K562 (cell line): ENCODE data around the gene PAN3. TPM values are rescaled to one million over a fixed set of nuclear protein-coding genes. Genes with fewer than 3 reads are reported as not detected.

Source experiments
- ATAC-seq: fragments of 200-7000 bp; cut with Tn5 transposase; 3 replicates; pipeline ENCODE4 v1.9.1; 2020; ENCODE audit warnings: moderate library complexity
- BruUV-seq: library from RNA; stranded (reverse); fragments of 400-500 nt; replicated peaks from 2 replicates; lab custom pipeline; 2021; lab: Mats Ljungman, UMichigan
- CTCF ChIA-PET: fragments of 300-600 bp; formaldehyde crosslinking; extraction: SDS; loops from one replicate; lab custom pipeline; 2021; ENCODE audit warnings: low intra/inter-chr PET ratio; lab: Yijun Ruan, JAX
- POLR2A ChIA-PET: fragments of 300-600, 350-650 bp; sonication (Branson Sonifier 250); formaldehyde crosslinking; extraction: SDS; loops from one replicate; lab custom pipeline; 2021; ENCODE audit warnings: antibody characterized with exemption, inconsistent platforms; lab: Yijun Ruan, JAX
- DNase-seq, 4 experiments: peaks; one replicate each; pipeline versions ENCODE4 v3.0.0 to v3.0.0-alpha.2; 2011 to 2018; ENCODE audit warnings: low spot score in 3 of 4, mixed read lengths in 3 of 4; ENCODE audit errors: extremely low read depth in 1 of 4
- FAIRE-seq: peaks from 2 replicates; lab custom pipeline; 2011; peaks lifted over from hg19 to GRCh38; lab: Jason Lieb, UNC
- H2AFZ ChIP-seq: 2 replicates; pipeline ENCODE4 v1.6.0; 2011; ENCODE audit warnings: low read depth, low read length, control low read depth, inconsistent platforms
- H3K27ac ChIP-seq: fragments of 200-600 bp; 3 replicates; pipeline ENCODE4 v1.8.0; 2011; ENCODE audit warnings: low read depth, mild to moderate bottlenecking, control low read depth, inconsistent platforms, low read length, moderate library complexity, mixed read lengths; ENCODE audit errors: extremely low read depth
- H3K27me3 ChIP-seq, 2 experiments: fragments of 300-600 bp in 1 of 2; 2 replicates in 1 of 2; 3 replicates in 1 of 2; pipeline versions ENCODE4 v1.6.0 to v1.8.0; 2011; ENCODE audit warnings: inconsistent platforms in 2 of 2, low read length in 2 of 2, mild to moderate bottlenecking in 1 of 2, mixed read lengths in 1 of 2, moderate library complexity in 1 of 2; ENCODE audit not compliant: control insufficient read depth in 2 of 2, insufficient read depth in 2 of 2
- H3K36me3 ChIP-seq: fragments of 300-600 bp; 3 replicates; pipeline ENCODE4 v1.8.0; 2011; ENCODE audit warnings: mild to moderate bottlenecking, low read length, inconsistent platforms; ENCODE audit not compliant: control insufficient read depth, insufficient read depth
- H3K4me1 ChIP-seq, 2 experiments: fragments of 200-600 bp in 1 of 2; replicated peaks in 1 of 2; 2 replicates in 1 of 2; 3 replicates in 1 of 2; pipeline versions ENCODE4 v1.5.1 to v1.8.0; 2011; ENCODE audit warnings: inconsistent platforms in 2 of 2, low read length in 2 of 2, mild to moderate bottlenecking in 1 of 2, mixed read lengths in 1 of 2, moderate library complexity in 1 of 2; ENCODE audit not compliant: control insufficient read depth in 2 of 2, insufficient read depth in 2 of 2
- H3K4me2 ChIP-seq: 2 replicates; pipeline ENCODE4 v1.6.1; 2011; ENCODE audit warnings: low read length, control low read depth, inconsistent platforms, mixed read lengths; ENCODE audit not compliant: insufficient read depth
- H3K4me3 ChIP-seq: fragments of 200-600 bp; sonication (generic), shearing (Covaris generic); 2 replicates; pipeline ENCODE4 v1.5.1; 2016; ENCODE audit warnings: control low read depth, inconsistent platforms
- H3K79me2 ChIP-seq: fragments of 200-600 bp; 3 replicates; pipeline ENCODE4 v1.8.0; 2011; ENCODE audit warnings: low read length, inconsistent platforms; ENCODE audit not compliant: control insufficient read depth, insufficient read depth
- H3K9ac ChIP-seq, 2 experiments: 2 replicates each; pipeline versions ENCODE4 v1.6.0 to v1.6.1; 2011; ENCODE audit warnings: low read depth in 2 of 2, low read length in 2 of 2, control low read depth in 1 of 2, inconsistent platforms in 1 of 2, mild to moderate bottlenecking in 1 of 2, mixed read lengths in 1 of 2; ENCODE audit not compliant: insufficient read depth in 1 of 2
- H3K9me1 ChIP-seq: one replicate; pipeline ENCODE4 v1.6.0; 2011; ENCODE audit warnings: inconsistent platforms, mild to moderate bottlenecking, low read length, moderate library complexity; ENCODE audit not compliant: control insufficient read depth, insufficient read depth
- H3K9me3 ChIP-seq: replicated peaks from 2 replicates; pipeline ENCODE4 v1.5.1; 2011; ENCODE audit warnings: low read depth, low read length, inconsistent platforms; ENCODE audit not compliant: control insufficient read depth, insufficient read depth
- H4K20me1 ChIP-seq: replicated peaks from 2 replicates; pipeline ENCODE4 v1.6.1; 2011; ENCODE audit warnings: low read length, inconsistent platforms, mixed read lengths; ENCODE audit not compliant: control insufficient read depth, insufficient read depth
- CCNT2 ChIP-seq: IDR thresholded peaks from 2 replicates; pipeline ENCODE4 v1.6.1; 2011; ENCODE audit warnings: borderline replicate concordance, low read depth, mild to moderate bottlenecking, moderate library complexity, mixed read lengths, low read length; ENCODE audit not compliant: insufficient read length; ENCODE audit errors: extremely low read depth
- ZBTB33 ChIP-seq: sonication (generic); formaldehyde crosslinking; IDR thresholded peaks from 2 replicates; pipeline ENCODE4 v1.8.1; 2023; ENCODE audit warnings: mild to moderate bottlenecking, missing genetic modification reagents
- ZFPM2 ChIP-seq: fragments of 250-450 bp; sonication (Bioruptor Pico); IDR thresholded peaks from 2 replicates; pipeline ENCODE4 v1.5.1; 2022; ENCODE audit warnings: mild to moderate bottlenecking
- WGBS: fragments of 100-300 bp; shearing (Covaris generic); methylation state at CpG from one replicate; pipeline ENCODE4 v1.1.6; 2016; ENCODE audit warnings: low coverage, mixed read lengths; ENCODE audit not compliant: insufficient coverage; ENCODE audit errors: missing lambda C conversion rate; 5-methylcytosine and 5-hydroxymethylcytosine counted together
- in situ Hi-C: fragments of 300-500 bp; cut with MboI; formaldehyde crosslinking; loops from 4 replicates; pipeline ENCODE4 v1.15.0; 2018; ENCODE audit warnings: inconsistent platforms, mixed read lengths
- intact Hi-C: fragments of 100-400 bp; cut with micrococcal nuclease; formaldehyde crosslinking; loops from 2 replicates; pipeline ENCODE4 v1.14.2; 2022
- polyA plus RNA-seq, 8 experiments: library from polyadenylated mRNA; depleted of rRNA in 4 of 8; stranded (reverse) in 5 of 8; unstranded in 3 of 8; fragments of >200 nt; fragmentation: Nextera tagmentation in 2 of 8; fragmentation: Illumina TruSeq in 1 of 8; extraction: Ambion mirVana in 2 of 8; extraction: Trizol in 1 of 8; gene quantifications; 2 replicates each; pipeline versions ENCODE4 v1.2.1 to v1.2.3, GENCODE V29; 2011 to 2014; ENCODE audit warnings: inconsistent platforms in 1 of 8, missing spikeins in 1 of 8
- total RNA-seq, 7 experiments: library from RNA; depleted of rRNA in 6 of 7; stranded (reverse); fragments of >200 nt in 6 of 7; fragmentation: Illumina TruSeq in 2 of 7; extraction: Trizol in 2 of 7; gene quantifications; 2 replicates each; pipeline versions ENCODE4 v1.2.1 to v1.2.3, GENCODE V29; 2011 to 2021; ENCODE audit warnings: low replicate concordance in 1 of 7

The PAN3 gene
- total and polyA plus RNA-seq, 9 of the 15 experiments (the other 6 are each of a cell fraction or from before 2014, with no cell fraction given), result 7.2 to 19.9 (median 11.6) TPM

GRCh38 chr13:28248080-28248479 lies 109.7 kb downstream of the PAN3 start:
- H3K4me2 ChIP-seq, result no peak overlapping the region
- H3K27ac ChIP-seq, result no peak overlapping the region
- ATAC-seq, result no peak
- H3K36me3 ChIP-seq, result peaks cover 2% of the 10 kb centered on the region; the same call in 1 of the 3 replicates
- POLR2A ChIA-PET, result no interaction called here
- no peak overlapping the region for H3K9ac ChIP-seq
- H3K79me2 ChIP-seq, result peaks cover 7% of the 10 kb centered on the region; the same call in 2 of the 3 replicates
- 22% methylated on average over 1 of the region's 1 CpG for WGBS
- no peaks in the 10 kb centered on the region for H3K9me3 ChIP-seq
- no peaks in the 10 kb centered on the region for H4K20me1 ChIP-seq
- H2AFZ ChIP-seq, result no peak overlapping the region
- in situ Hi-C loops, result no loop called here
- intact Hi-C loops, result no loop called here
- H3K27me3 ChIP-seq, result no peaks in the 10 kb centered on the region
- no TSS peak for BruUV-seq
- no peak overlapping the region for H3K4me3 ChIP-seq
- peak; percentile 19 for FAIRE-seq
- CTCF ChIA-PET, result no interaction called here
- no peaks in the 10 kb centered on the region; a peak in 1 of 5 replicates for H3K4me1 ChIP-seq
- H3K9me1 ChIP-seq, result no peaks in the 10 kb centered on the region
- no peak for TF ChIP-seq CCNT2
- TF ChIP-seq, all 486 proteins: peak for 0
- DNase-seq, result no peak

GRCh38 chr13:28250542-28250941 lies 112.2 kb downstream of the PAN3 start:
- no peak overlapping the region for H2AFZ ChIP-seq
- ATAC-seq (no peak), FAIRE-seq (no peak), DNase-seq (no peak)
- CTCF ChIA-PET, result no interaction called here
- no peaks in the 10 kb centered on the region for H3K27me3 ChIP-seq
- peaks cover 7% of the 10 kb centered on the region; the same call in 2 of the 3 replicates for H3K79me2 ChIP-seq
- TF ChIP-seq ZBTB33 (CRISPR knock-in tag) (0 out of 2 replicates have a peak, but pooled peaks have one; percentile 50), ZFPM2 (CRISPR knock-in tag) (no peak)
- peaks cover 5% of the 10 kb centered on the region; the same call in 2 of the 3 replicates for H3K36me3 ChIP-seq
- intact Hi-C loops, result no loop called here
- in situ Hi-C loops, result no loop called here
- no peaks in the 10 kb centered on the region; a peak in 1 of 5 replicates for H3K4me1 ChIP-seq
- H3K27ac ChIP-seq, result no peak overlapping the region
- H3K4me2 ChIP-seq, result no peak overlapping the region
- no peak overlapping the region for H3K4me3 ChIP-seq
- POLR2A ChIA-PET, result no interaction called here
- H4K20me1 ChIP-seq, result no peaks in the 10 kb centered on the region
- no peaks in the 10 kb centered on the region for H3K9me1 ChIP-seq
- BruUV-seq, result no TSS peak
- H3K9ac ChIP-seq, result no peak overlapping the region
- WGBS, result 92% methylated on average over 7 of the region's 10 CpGs
- no peaks in the 10 kb centered on the region for H3K9me3 ChIP-seq
